ENCODE measurements around the gene PRKAR1B.

Gene PRKAR1B

DNA sequence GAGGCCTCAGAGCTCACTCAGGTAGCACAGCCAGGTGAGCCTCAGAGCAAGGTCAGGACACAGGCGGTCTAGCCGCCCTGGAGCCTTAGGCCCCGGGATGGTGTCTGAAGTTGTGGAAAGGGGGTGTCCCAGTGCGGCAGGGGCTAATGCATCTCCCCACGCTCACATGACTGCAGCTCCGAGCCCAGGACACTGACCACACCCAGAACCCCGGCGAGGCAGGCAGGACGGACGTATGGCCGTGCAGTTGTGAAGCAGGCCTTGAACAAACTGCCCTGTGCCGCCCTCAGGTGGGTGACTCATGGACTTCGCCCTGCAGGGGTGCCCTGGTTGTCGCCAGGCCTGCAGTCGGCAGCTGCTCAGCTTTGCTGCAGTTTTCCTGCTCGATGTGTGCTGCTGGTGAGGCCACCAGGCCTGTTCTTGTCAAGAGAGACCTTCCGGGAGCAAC lies 5.0 kb upstream of the PRKAR1B start:
- Histone ChIP-seq H3K36me3 (ENCODE audit: insufficient read depth, low read length) (peaks cover 62% of the 10 kb centered on the region), H3K4me3 (ENCODE audit: low read depth, low read length, poor library complexity, severe bottlenecking) (no peak overlapping the region), H3K9me2 (ENCODE audit: low read depth, low read length) (no peaks in the 10 kb centered on the region), H3K9ac (ENCODE audit: low read length) (no peak overlapping the region), H2AFZ (ENCODE audit: low read length) (no peak overlapping the region), H3K9me3 (ENCODE audit: low read length) (peaks cover 14% of the 10 kb centered on the region), H3K79me2 (ENCODE audit: insufficient read depth, low read length) (peaks cover 34% of the 10 kb centered on the region), H3F3A (ENCODE audit: insufficient read depth, low read length) (peaks cover 6% of the 10 kb centered on the region; the same call in 1 of the 2 replicates), H3K27ac (ENCODE audit: low read depth, low read length, poor library complexity, severe bottlenecking) (no peak overlapping the region), H3K4me2 (ENCODE audit: low read length) (no peak overlapping the region), H3K4me1 (ENCODE audit: insufficient read depth, low read length, severe bottlenecking) (peaks cover 12% of the 10 kb centered on the region), H3K27me3 (ENCODE audit: insufficient read depth, low read length) (no peaks in the 10 kb centered on the region), H4K20me1 (ENCODE audit: insufficient read depth, low read length) (no peaks in the 10 kb centered on the region)
- no peak for TF ChIP-seq EZH2 (IDR thresholded peaks at IDR 0.05; ENCODE audit: borderline replicate concordance, low read length)
- TF ChIP-seq, protein P1, sequence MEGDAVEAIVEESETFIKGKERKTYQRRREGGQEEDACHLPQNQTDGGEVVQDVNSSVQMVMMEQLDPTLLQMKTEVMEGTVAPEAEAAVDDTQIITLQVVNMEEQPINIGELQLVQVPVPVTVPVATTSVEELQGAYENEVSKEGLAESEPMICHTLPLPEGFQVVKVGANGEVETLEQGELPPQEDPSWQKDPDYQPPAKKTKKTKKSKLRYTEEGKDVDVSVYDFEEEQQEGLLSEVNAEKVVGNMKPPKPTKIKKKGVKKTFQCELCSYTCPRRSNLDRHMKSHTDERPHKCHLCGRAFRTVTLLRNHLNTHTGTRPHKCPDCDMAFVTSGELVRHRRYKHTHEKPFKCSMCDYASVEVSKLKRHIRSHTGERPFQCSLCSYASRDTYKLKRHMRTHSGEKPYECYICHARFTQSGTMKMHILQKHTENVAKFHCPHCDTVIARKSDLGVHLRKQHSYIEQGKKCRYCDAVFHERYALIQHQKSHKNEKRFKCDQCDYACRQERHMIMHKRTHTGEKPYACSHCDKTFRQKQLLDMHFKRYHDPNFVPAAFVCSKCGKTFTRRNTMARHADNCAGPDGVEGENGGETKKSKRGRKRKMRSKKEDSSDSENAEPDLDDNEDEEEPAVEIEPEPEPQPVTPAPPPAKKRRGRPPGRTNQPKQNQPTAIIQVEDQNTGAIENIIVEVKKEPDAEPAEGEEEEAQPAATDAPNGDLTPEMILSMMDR (IDR thresholded peaks at IDR 0.05; ENCODE audit: low read length), result no peak

DNA sequence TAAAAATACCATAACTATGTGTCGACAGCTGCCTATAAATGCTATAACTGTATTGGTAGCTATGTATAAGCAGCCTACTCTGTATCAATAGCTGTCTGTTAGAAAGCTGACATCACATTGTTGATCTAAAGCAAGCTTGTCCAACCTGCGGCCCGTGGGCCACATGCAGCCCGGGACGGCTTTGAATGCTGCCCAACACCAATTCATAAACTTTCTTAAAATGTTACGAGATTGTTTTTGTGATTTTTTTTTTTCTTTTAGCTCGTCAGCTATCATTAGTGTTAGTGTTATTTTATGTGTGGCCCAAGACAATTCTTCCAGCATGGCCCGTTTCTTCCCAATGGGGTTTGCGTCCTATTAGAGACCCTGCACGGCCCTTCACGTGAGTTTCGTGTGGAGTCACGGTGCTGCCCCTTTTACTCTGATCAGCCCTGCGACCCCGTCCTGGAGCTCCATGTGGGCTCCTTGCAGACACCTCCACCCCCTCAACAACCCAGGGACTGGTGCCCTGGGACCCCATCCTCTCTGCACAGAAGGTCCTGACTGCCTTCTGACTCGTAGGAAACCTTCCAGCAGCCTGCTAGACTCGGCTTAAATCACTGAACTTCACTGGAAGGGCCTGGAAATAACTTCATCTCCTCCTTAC lies 4.5 kb upstream of the PRKAR1B start:
- Histone ChIP-seq H3K4me2 (ENCODE audit: low read length) (no peak overlapping the region), H3K9me2 (ENCODE audit: low read depth, low read length) (no peaks in the 10 kb centered on the region), H3K9ac (ENCODE audit: low read length) (no peak overlapping the region), H3K9me3 (ENCODE audit: low read length) (peaks cover 14% of the 10 kb centered on the region), H3K4me3 (ENCODE audit: low read depth, low read length, poor library complexity, severe bottlenecking) (no peak overlapping the region), H3K36me3 (ENCODE audit: insufficient read depth, low read length) (peaks cover 62% of the 10 kb centered on the region), H3K79me2 (ENCODE audit: insufficient read depth, low read length) (peaks cover 31% of the 10 kb centered on the region), H2AFZ (ENCODE audit: low read length) (no peak overlapping the region), H3K27ac (ENCODE audit: low read depth, low read length, poor library complexity, severe bottlenecking) (no peak overlapping the region), H4K20me1 (ENCODE audit: insufficient read depth, low read length) (no peaks in the 10 kb centered on the region), H3K4me1 (ENCODE audit: insufficient read depth, low read length, severe bottlenecking) (peaks cover 12% of the 10 kb centered on the region), H3K27me3 (ENCODE audit: insufficient read depth, low read length) (no peaks in the 10 kb centered on the region), H3F3A (ENCODE audit: insufficient read depth, low read length) (peaks cover 6% of the 10 kb centered on the region; the same call in 1 of the 2 replicates)
- no peak for TF ChIP-seq EZH2 (IDR thresholded peaks at IDR 0.05; ENCODE audit: borderline replicate concordance, low read length)
- TF ChIP-seq, protein P1 (IDR thresholded peaks at IDR 0.05; ENCODE audit: low read length), result no peak

DNA sequence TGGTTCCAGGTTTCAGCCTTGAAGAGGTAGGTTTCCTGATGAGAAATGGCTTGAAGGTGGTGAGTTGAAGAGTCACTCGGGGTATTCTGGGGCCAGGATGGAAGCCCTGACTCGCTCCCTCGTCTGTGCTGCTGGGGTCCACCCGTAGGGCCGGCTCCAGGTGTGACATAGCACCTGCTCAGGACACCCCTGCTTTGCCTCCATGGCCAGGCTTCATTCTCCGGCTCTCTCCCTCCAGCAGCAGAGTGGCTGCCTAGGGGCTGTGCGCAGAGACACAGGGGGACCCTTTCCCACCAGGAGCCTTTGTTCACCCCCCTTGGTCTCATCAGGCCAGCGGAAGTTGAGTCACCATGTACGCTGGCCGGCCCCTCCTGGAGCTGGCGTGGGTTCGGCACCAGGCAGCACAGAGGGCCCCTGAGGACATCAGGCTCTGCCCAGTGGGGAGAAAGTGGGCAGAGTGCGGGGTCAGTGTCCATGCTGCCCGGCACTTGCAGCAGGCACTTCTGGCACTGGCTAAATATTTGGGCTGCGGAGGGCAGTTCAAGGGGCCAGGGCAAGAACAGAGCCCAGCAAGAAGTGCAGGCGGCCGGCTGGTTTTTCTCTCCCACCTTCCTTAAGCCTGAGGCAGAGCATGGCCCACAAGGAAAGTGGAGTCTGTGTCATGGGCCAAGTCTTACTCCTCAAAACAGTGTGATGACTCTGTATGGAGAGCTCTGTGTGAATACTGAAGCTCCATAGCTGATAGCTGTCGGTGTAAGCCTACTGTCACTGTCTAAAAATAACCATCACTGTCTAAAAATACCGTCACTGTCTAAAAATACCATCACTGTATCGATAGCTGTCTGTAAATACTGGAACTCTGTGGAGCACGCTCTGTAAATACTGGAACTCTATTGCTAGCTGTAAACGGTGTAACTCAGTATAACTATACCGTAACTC lies 3.7 kb upstream of the PRKAR1B start:
- peaks cover 6% of the 10 kb centered on the region; the same call in 1 of the 2 replicates for H3F3A ChIP-seq (ENCODE audit: insufficient read depth, low read length)
- peaks cover 27% of the 10 kb centered on the region for H3K79me2 ChIP-seq (ENCODE audit: insufficient read depth, low read length)
- no peak overlapping the region for H3K4me3 ChIP-seq (ENCODE audit: low read depth, low read length, poor library complexity, severe bottlenecking)
- no peak for TF ChIP-seq EZH2 (IDR thresholded peaks at IDR 0.05; ENCODE audit: borderline replicate concordance, low read length)
- TF ChIP-seq, protein P1 (IDR thresholded peaks at IDR 0.05; ENCODE audit: low read length), result no peak
- no peak overlapping the region for H3K9ac ChIP-seq (ENCODE audit: low read length)
- no peaks in the 10 kb centered on the region for H4K20me1 ChIP-seq (ENCODE audit: insufficient read depth, low read length)
- peaks cover 14% of the 10 kb centered on the region for H3K9me3 ChIP-seq (ENCODE audit: low read length)
- H3K4me2 ChIP-seq (ENCODE audit: low read length), result no peak overlapping the region
- no peak overlapping the region for H2AFZ ChIP-seq (ENCODE audit: low read length)
- H3K27ac ChIP-seq (ENCODE audit: low read depth, low read length, poor library complexity, severe bottlenecking), result no peak overlapping the region
- peaks cover 66% of the 10 kb centered on the region for H3K36me3 ChIP-seq (ENCODE audit: insufficient read depth, low read length)
- no peaks in the 10 kb centered on the region for H3K9me2 ChIP-seq (ENCODE audit: low read depth, low read length)
- H3K4me1 ChIP-seq (ENCODE audit: insufficient read depth, low read length, severe bottlenecking), result peaks cover 18% of the 10 kb centered on the region
- no peaks in the 10 kb centered on the region for H3K27me3 ChIP-seq (ENCODE audit: insufficient read depth, low read length)

All from OCI-LY1 (cell line).